ENCODE measurements around the gene BCR. TPM values are rescaled to one million over a fixed set of nuclear protein-coding genes. Genes with fewer than 3 reads are reported as not detected.

The BCR gene
- polyA plus RNA-seq, 10 donors = 13.5 to 23.5 (median 16.8) TPM

- DNase-seq = no peak
Measured at GRCh38 chr22:23216461-23217170, 36.3 kb downstream of the BCR start.

- DNase-seq = no peak
Measured at GRCh38 chr22:23217171-23218052, 37.1 kb downstream of the BCR start.

DNA sequence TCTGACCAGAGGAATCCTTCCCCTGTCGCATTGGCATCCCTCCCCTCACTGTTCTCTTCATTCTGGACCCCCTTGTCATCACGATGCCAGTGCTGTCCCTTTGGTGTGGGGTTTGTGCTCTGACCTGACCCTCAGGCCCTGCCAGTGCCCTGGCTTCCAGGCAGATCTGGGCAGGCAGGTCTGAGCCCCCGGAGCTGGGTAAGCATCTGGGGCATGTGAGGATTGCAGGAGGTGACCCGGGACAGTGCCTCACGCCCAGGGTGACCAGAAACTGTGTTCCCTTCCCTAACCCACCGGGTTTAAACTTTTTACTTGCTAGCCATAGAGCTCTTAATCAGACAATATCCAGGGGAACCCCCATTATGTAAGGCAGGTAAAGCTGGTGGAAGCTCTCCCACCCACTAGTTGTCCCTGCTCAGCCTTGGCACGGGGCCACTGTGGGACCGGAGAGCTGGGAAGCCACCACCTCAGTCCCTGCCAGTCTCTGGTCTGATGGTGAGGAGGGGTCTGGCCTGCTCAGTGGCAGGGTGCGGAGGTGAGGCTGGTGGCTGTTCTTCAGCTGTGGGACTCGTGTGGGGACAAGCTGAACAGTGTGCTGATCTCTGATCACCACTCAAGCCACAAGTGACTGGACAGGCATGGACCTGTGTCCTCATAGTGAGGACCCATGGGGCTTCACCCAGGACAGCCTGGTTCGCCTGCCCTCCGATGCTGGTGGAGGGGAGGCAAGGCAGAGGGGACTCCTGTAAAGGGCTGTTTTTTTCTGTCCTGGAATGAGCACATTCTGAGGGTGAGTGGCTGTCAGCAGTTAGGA lies 38.0 kb downstream of the BCR start:
- no peak for DNase-seq

GRCh38 chr22:23218867-23219251 lies 38.5 kb downstream of the BCR start:
- peak in 2 of 3 donors; percentile 56 to 73 for DNase-seq

GRCh38 chr22:23219317-23219716 lies 39.0 kb downstream of the BCR start:
- no peak for DNase-seq

GRCh38 chr22:23219822-23220484 lies 39.6 kb downstream of the BCR start:
- DNase-seq = no peak

- DNase-seq = peak in 1 of 3 donors; percentile 46
Measured at GRCh38 chr22:23220485-23221350, 40.4 kb downstream of the BCR start.

- no peak for DNase-seq
Measured at GRCh38 chr22:23221351-23221804, 41.1 kb downstream of the BCR start.

DNA sequence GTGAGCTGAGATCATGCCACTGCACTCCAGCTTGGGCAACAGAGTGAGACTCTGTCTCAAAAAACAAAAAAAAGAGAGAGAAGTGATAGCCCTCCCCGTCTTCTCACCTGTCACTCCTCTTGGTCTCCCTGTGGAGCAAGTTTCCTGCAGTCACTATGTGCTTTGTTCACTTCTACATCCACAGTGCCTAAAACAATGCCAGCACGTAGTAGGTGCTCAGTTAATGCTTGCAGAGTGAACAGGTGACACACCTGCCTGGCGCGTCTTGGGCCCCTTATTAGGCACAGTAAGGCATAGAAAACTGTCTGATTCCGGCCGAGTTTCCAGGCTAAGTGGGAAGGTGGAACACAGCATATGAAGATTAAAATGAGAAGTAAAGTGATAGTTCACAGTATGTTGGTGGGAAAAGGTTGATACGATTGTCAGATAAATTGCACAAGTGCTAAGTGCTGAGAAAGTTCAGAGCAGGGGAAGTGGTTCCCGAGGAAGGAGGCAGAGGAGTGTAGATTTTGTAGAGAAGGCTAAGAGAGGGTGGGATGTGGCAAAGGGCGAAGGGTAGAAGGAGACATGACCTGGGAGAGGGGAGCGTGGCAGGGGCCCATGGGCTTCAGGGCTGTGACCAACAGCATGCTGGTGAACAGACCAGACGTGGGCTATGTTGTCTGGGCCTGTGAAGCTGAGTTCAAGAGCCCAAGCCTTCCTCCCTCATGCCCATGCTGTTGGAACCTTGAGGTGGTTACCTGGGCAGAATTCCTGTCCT lies 41.9 kb downstream of the BCR start:
- no peak for DNase-seq

DNA sequence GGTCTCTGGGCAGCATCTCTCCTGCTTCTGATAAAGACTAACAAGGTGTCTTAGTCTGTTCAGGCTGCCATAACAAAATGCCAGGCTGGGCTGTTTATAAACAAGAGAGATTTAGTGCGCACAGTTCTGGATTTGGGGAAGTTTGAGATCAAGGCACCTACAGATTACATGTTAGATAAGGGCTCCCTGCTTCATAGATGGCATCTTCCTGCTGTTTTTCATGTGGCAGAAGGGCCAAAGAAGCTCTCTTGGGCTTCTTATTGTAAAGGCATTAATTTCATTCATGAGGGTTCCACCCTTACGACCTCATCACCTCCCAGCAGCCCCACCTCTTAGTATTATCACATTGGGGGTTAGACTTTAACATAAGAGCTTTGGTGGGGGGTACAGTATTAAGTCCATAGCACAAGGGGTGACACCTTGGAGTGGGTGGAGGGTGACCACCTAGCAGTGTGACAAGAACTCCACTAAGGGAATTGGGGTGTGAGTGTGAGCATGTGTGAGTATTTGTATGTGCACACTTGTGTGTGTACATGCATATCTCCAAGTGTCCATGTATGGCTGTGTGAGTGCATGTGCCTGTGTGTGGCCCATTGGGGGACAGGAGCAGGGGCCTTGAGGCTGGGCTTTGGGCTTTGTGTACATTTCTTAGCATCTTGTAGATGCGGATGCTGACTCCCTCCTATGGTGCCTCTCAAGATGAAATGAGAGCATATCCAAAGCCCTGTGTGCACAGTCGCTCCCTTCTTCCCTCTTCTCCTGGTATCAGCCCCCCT lies 42.7 kb downstream of the BCR start:
- DNase-seq = no peak

DNA sequence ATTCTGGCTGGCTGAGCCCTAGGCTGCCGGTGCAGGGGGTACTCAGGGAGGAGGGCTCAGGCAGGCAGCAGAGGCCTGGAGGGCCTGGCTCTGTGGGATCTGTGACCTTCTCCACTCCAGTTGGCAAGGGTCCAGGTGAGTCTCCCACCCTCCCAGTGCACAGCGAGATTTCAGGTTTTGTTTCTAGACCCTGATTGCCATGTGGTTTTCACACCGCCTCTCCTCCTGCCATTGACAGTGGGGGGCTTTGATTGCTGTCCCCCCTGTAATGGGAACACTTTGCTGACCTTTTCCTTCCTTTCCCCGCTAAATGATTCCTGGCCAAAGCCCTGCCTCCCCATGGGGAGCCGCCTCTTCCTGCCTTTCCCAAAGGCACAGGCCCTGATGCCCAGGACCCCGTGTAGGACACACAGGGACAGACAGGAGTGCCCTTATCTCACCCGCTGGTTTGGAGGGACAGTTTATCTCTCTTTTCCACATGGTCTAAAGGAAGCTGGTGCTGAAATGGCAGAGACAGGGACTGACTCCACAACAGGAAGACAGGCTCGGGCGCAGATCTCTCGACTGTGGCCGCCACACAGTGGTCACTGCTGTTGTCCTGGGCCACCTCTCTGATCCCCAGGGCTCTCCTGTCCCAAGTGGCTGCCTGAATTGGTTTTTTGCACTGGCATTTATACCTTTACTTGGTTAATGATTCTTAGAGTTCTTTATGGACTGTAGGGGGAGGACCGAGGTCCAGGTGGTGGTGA lies 43.4 kb downstream of the BCR start:
- no peak for DNase-seq

- peak in 1 of 3 donors; percentile 57 for DNase-seq
Measured at GRCh38 chr22:23224846-23225245, 44.5 kb downstream of the BCR start.

GRCh38 chr22:23225337-23225723 lies 45.0 kb downstream of the BCR start:
- no peak for DNase-seq

DNA sequence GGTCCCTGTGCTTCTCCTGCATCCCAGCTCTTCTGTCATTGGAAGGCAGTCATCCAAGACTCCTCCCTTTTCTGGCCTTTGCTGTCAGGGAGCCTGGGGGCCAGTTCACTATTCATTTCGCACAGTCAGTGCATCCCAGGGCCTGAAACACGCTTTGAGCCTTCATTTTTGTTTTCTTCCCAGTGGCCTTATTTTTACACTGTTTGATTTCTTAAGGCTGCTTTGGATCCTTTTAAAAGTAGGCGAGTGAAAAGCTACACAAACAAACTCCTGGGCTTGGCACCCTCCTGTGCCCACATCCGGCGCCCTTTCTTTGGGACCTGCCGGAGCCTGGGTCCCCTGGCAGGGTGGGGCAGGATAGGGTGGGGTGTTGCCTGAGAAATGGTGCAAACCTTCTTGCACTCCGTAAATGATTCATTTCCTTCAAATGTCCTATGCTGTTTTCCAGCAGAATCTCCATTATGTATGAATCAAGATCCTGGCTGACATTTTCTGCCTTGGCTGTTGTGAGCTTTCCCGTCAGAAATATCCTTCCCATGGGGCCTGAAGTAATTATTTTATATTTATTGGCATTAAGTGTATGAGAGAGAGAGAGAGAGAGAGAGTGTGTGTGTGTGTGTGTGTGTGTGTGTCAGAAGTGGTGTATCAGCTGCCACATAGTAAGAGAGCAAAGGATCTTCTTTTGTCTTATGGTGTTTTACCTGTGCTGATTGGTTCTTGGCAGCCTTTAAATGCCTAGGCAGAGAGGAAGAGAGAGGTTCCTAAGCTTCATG lies 45.6 kb downstream of the BCR start:
- peak in 1 of 3 donors; percentile 74 for DNase-seq

- no peak for DNase-seq
Measured at GRCh38 chr22:23226497-23226850, 46.2 kb downstream of the BCR start.

GRCh38 chr22:23227380-23227779 lies 47.1 kb downstream of the BCR start:
- no peak for DNase-seq

- DNase-seq = no peak
Measured at GRCh38 chr22:23228503-23228902, 48.2 kb downstream of the BCR start.

DNA sequence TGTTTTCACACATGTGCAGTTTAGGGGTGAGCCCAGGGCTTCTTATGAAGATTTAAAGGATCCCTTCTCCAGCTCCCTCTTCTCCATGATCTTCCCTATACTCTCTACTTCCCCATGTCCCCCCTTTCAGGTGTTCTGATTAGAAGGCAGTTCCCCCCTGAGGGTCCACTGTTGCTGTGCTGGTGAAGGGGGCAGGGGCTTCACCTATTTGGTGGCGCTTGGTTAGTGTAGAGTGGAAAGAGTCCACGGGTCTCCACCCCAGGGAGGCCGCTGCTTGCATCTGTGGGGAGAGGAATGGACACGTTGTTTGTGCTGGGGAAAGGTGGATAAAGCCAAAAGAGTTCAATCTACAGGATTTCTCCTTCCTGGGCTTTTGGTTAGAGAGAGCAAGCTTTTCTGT lies 49.3 kb downstream of the BCR start:
- DNase-seq = no peak
